ENCODE results near the gene SPINK8.

- TF ChIP-seq CTCF (IDR thresholded peaks at IDR 0.05) (no peak), POLR2A (IDR thresholded peaks at IDR 0.05) (no peak), EP300 (IDR thresholded peaks at IDR 0.05) (no peak)
Measured at GRCh38 chr3:48301800-48302166, 31.7 kb downstream of the SPINK8 start.

Data from suprapubic skin (tissue), 3 donors.